Endothelial cell of umbilical vein (primary cell): ENCODE data around the gene CDK9. TPM values are rescaled to one million over a fixed set of nuclear protein-coding genes. Genes with fewer than 3 reads are reported as not detected.

Experiments used
- BruUV-seq: library from RNA; stranded (reverse); fragments of 400-500 nt; replicated peaks from 2 replicates; lab custom pipeline; 2021; lab: Mats Ljungman, UMichigan
- CTCF ChIA-PET: fragments of 300-600, 350-600 bp; sonication (Branson Sonifier 250); formaldehyde crosslinking; loops from one replicate; lab custom pipeline; 2021; ENCODE audit warnings: antibody characterized with exemption, inconsistent platforms; lab: Charles Lee
- POLR2A ChIA-PET: fragments of 300-600, 350-600 bp; sonication (Branson Sonifier 250); formaldehyde crosslinking; loops from one replicate; lab custom pipeline; 2021; ENCODE audit warnings: antibody characterized with exemption, inconsistent platforms; lab: Charles Lee
- DNase-seq: peaks from one replicate; pipeline ENCODE4 v3.0.0-alpha.2; 2011; ENCODE audit warnings: low read depth, low spot score
- FAIRE-seq: peaks from 2 replicates; lab custom pipeline; 2011; peaks lifted over from hg19 to GRCh38; lab: Jason Lieb, UNC
- H2AFZ ChIP-seq: 2 replicates; pipeline ENCODE4 v1.6.0; 2012; ENCODE audit warnings: low read depth, low read length, control low read depth, inconsistent platforms
- H3K27ac ChIP-seq: 2 replicates; pipeline ENCODE4 v1.5.1; 2011; ENCODE audit warnings: low read depth, mild to moderate bottlenecking, control low read depth, low read length, moderate library complexity; ENCODE audit not compliant: insufficient read depth
- H3K27me3 ChIP-seq, 2 experiments: 2 replicates each; pipeline versions ENCODE4 v1.6.0 to v1.6.1; 2011; ENCODE audit warnings: low read length in 2 of 2, mixed read lengths in 1 of 2; ENCODE audit not compliant: control insufficient read depth in 2 of 2, insufficient read depth in 2 of 2
- H3K36me3 ChIP-seq, 2 experiments: 2 replicates in 1 of 2; 3 replicates in 1 of 2; pipeline ENCODE4 v1.5.1; 2011; ENCODE audit warnings: low read length in 2 of 2, mild to moderate bottlenecking in 1 of 2, moderate library complexity in 1 of 2; ENCODE audit not compliant: control insufficient read depth in 2 of 2, insufficient read depth in 2 of 2; ENCODE audit errors: extremely low read depth in 1 of 2
- H3K4me1 ChIP-seq: 3 replicates; pipeline ENCODE4 v1.5.1; 2011; ENCODE audit warnings: mild to moderate bottlenecking, low read length; ENCODE audit not compliant: control insufficient read depth, insufficient read depth; ENCODE audit errors: extremely low read depth
- H3K4me2 ChIP-seq: 2 replicates; pipeline ENCODE4 v1.6.1; 2011; ENCODE audit warnings: low read length, control low read depth, mixed read lengths; ENCODE audit not compliant: insufficient read depth
- H3K4me3 ChIP-seq, 3 experiments: fragments of 200-600 bp in 1 of 3; sonication (generic), shearing (Covaris generic) in 1 of 3; replicated peaks in 1 of 3; 2 replicates each; pipeline ENCODE4 v1.5.1; 2011 to 2016; ENCODE audit warnings: control low read depth in 3 of 3, low read length in 3 of 3, mild to moderate bottlenecking in 2 of 3, inconsistent platforms in 1 of 3, low read depth in 1 of 3, moderate library complexity in 1 of 3; ENCODE audit not compliant: insufficient read depth in 1 of 3
- H3K79me2 ChIP-seq: 2 replicates; pipeline ENCODE4 v1.6.0; 2012; ENCODE audit warnings: low read length, inconsistent platforms; ENCODE audit not compliant: control insufficient read depth, insufficient read depth
- H3K9ac ChIP-seq: replicated peaks from 2 replicates; pipeline ENCODE3; 2011; ENCODE audit warnings: low read length, control low read depth; ENCODE audit not compliant: insufficient read depth; ENCODE audit errors: extremely low read depth
- H3K9me1 ChIP-seq: replicated peaks from 3 replicates; pipeline ENCODE4 v1.6.0; 2011; ENCODE audit warnings: mild to moderate bottlenecking, low read length; ENCODE audit not compliant: control insufficient read depth, insufficient read depth; ENCODE audit errors: extremely low read depth
- H3K9me3 ChIP-seq: replicated peaks from 2 replicates; pipeline ENCODE4 v1.5.1; 2012; ENCODE audit warnings: low read length, inconsistent platforms; ENCODE audit not compliant: control insufficient read depth, insufficient read depth
- H4K20me1 ChIP-seq: replicated peaks from 2 replicates; pipeline ENCODE3; 2011; ENCODE audit warnings: mild to moderate bottlenecking, low read length; ENCODE audit not compliant: control insufficient read depth, insufficient read depth; ENCODE audit errors: extremely low read depth
- CTCF ChIP-seq, 2 donors: IDR thresholded peaks; 1 replicate in 1 of 2; 2 replicates in 1 of 2; pipeline ENCODE4 v1.5.1; 2011; ENCODE audit warnings: low read length in 2 of 2, mild to moderate bottlenecking in 2 of 2, moderate library complexity in 2 of 2, control low read depth in 1 of 2, inconsistent platforms in 1 of 2, low read depth in 1 of 2; ENCODE audit not compliant: insufficient read depth in 1 of 2; ENCODE audit errors: extremely low read depth in 1 of 2
- EZH2 ChIP-seq: IDR thresholded peaks from 2 replicates; pipeline ENCODE4 v1.6.1; 2012; ENCODE audit warnings: borderline replicate concordance, low read depth, mild to moderate bottlenecking, moderate library complexity, low read length, inconsistent platforms; ENCODE audit not compliant: severe bottlenecking
- FOS ChIP-seq: IDR thresholded peaks from 2 replicates; pipeline ENCODE4 v1.6.1; 2011; ENCODE audit warnings: mild to moderate bottlenecking, low read length, moderate library complexity, borderline replicate concordance; ENCODE audit not compliant: insufficient read depth
- GATA2 ChIP-seq: IDR thresholded peaks from 2 replicates; pipeline ENCODE4 v1.7.0; 2011; ENCODE audit warnings: low read depth, mild to moderate bottlenecking, moderate library complexity, mixed read lengths, low read length; ENCODE audit not compliant: insufficient read length, insufficient read depth
- JUN ChIP-seq: IDR thresholded peaks from 2 replicates; pipeline ENCODE4 v1.6.1; 2011; ENCODE audit warnings: borderline replicate concordance, low read depth; ENCODE audit not compliant: insufficient read length, insufficient read depth
- MAX ChIP-seq: IDR thresholded peaks from 2 replicates; pipeline ENCODE4 v1.6.1; 2011; ENCODE audit not compliant: insufficient read depth, insufficient read length
- MYC ChIP-seq: IDR thresholded peaks from one replicate; pipeline ENCODE4 v1.6.1; 2011; ENCODE audit warnings: mild to moderate bottlenecking, low read depth, low read length
- POLR2A ChIP-seq: IDR thresholded peaks from 2 replicates; pipeline ENCODE4 v1.6.1; 2012; ENCODE audit warnings: low read depth, mild to moderate bottlenecking, control low read depth, low read length
- POLR2AphosphoS5 ChIP-seq: IDR thresholded peaks from 2 replicates; pipeline ENCODE4 v1.6.1; 2012; ENCODE audit warnings: low read depth, mild to moderate bottlenecking, control low read depth, low read length, moderate library complexity; ENCODE audit not compliant: insufficient read depth
- dilution Hi-C: fragments of 300-500 bp; cut with MboI; formaldehyde crosslinking; loops from one replicate; pipeline ENCODE4 v1.15.0; 2019; ENCODE audit warnings: low sequenced_read_pairs; ENCODE audit not compliant: extremely low pct_ligation_motif_present
- intact Hi-C: fragments of 100-400 bp; cut with micrococcal nuclease; formaldehyde crosslinking; loops from one replicate; pipeline ENCODE4 v1.10.0; 2022
- polyA plus RNA-seq, 4 experiments: library from polyadenylated mRNA; depleted of rRNA in 3 of 4; stranded (reverse) in 3 of 4; unstranded in 1 of 4; fragments of >200 nt; gene quantifications; 2 replicates each; pipeline versions ENCODE4 v1.2.1 to v1.2.3, GENCODE V29; 2011 to 2012; ENCODE audit warnings: missing spikeins in 1 of 4
- total RNA-seq: library from RNA; stranded (reverse); gene quantifications from 2 replicates; pipeline ENCODE4 v1.2.3, GENCODE V29; 2021

Gene CDK9
- total and polyA plus RNA-seq, 2 donors (not counting 3 experiments of a cell fraction or from before 2014, with no cell fraction given) = 92.2 to 124 TPM

GRCh38 chr9:127758843-127759242 is 27.0 kb upstream of the CDK9 start:
- Histone ChIP-seq H3K27me3 (no peaks in the 10 kb centered on the region), H3K79me2 (peaks cover 41% of the 10 kb centered on the region), H3K27ac (no peak overlapping the region), H4K20me1 (no peaks in the 10 kb centered on the region), H3K9me3 (no peaks in the 10 kb centered on the region), H2AFZ (no peak overlapping the region), H3K4me3 (no peak overlapping the region), H3K4me2 (no peak overlapping the region), H3K36me3 (peaks cover 6 to 20% of the 10 kb centered on the region in 2 experiments), H3K9ac (no peak overlapping the region), H3K4me1 (peaks cover 42% of the 10 kb centered on the region), H3K9me1 (no peaks in the 10 kb centered on the region)
- FAIRE-seq (no peak), DNase-seq (no peak)
- TF ChIP-seq CTCF (IDR thresholded peaks at IDR 0.05; ENCODE audit: extremely low read depth in 1 of 2, insufficient read depth in 1 of 2, low read depth in 1 of 2, low read length in 2 of 2) = no peak
- TF ChIP-seq MYC = no peak
- no peak for TF ChIP-seq JUN
- no peak for TF ChIP-seq GATA2
- no peak for TF ChIP-seq EZH2
- TF ChIP-seq POLR2A = no peak
- TF ChIP-seq MAX = no peak
- no peak for TF ChIP-seq FOS
- TF ChIP-seq POLR2AphosphoS5 = no peak
- ChIA-PET CTCF (interaction anchor here (0.6 to 0.9 kb wide), 2 partner anchors 24 to 108 kb away, joined by 3 read pairs; partner anchors contain the start of gene TOR2A), POLR2A (interaction anchor here (1.4 to 1.7 kb wide), 2 partner anchors 12 to 24 kb away, joined by 3 to 6 read pairs; no protein-coding TSS in a partner anchor)
- intact Hi-C loops = no loop called here
- no TSS peak for BruUV-seq
- dilution Hi-C loops = no loop called here
